IPS-NIHi7 (cell line): Measurements from ENCODE around the gene IL26.
"Not testable (repeated sequence)": the region's sequence is repeated elsewhere in the genome, so short reads cannot be mapped to it uniquely, and the experiment has no call there.

Experiments
- DNase-seq: peaks from one replicate; pipeline ENCODE4 v3.0.0; 2012; ENCODE audit warnings: mixed read lengths; ENCODE audit errors: extremely low spot score

The IL26 gene

GRCh38 chr12:68240079-68240478, 14.5 kb upstream of the IL26 start:
- no peak for DNase-seq

- no peak for DNase-seq
Observed at GRCh38 chr12:68239309-68239982, 13.8 kb upstream of the IL26 start.

GRCh38 chr12:68237619-68238018, 12.0 kb upstream of the IL26 start:
- DNase-seq = no peak

GRCh38 chr12:68237078-68237477, 11.5 kb upstream of the IL26 start:
- DNase-seq = no peak

GRCh38 chr12:68236421-68237059, 10.9 kb upstream of the IL26 start:
- no peak for DNase-seq

- DNase-seq = no peak
Observed at GRCh38 chr12:68235576-68235975, 10.0 kb upstream of the IL26 start.

- DNase-seq = no peak
Observed at GRCh38 chr12:68234140-68234539, 8.5 kb upstream of the IL26 start.

GRCh38 chr12:68233498-68233897, 7.9 kb upstream of the IL26 start:
- DNase-seq = no peak

GRCh38 chr12:68231691-68232090, 6.1 kb upstream of the IL26 start:
- no peak for DNase-seq

- no peak for DNase-seq
Observed at GRCh38 chr12:68231229-68231628, 5.6 kb upstream of the IL26 start.

- no peak for DNase-seq
Observed at GRCh38 chr12:68229956-68230355, 4.3 kb upstream of the IL26 start.

GRCh38 chr12:68227356-68227755, 1.7 kb upstream of the IL26 start:
- no peak for DNase-seq

- DNase-seq = no peak
Observed at GRCh38 chr12:68224613-68225285, 861 bp downstream of the IL26 start.

GRCh38 chr12:68223067-68223747, 2.4 kb downstream of the IL26 start:
- peak; percentile 86 for DNase-seq

- DNase-seq = no peak
Observed at GRCh38 chr12:68222326-68222725, 3.3 kb downstream of the IL26 start.

- no peak for DNase-seq
Observed at GRCh38 chr12:68221497-68221896, 4.1 kb downstream of the IL26 start.

- no peak for DNase-seq
Observed at GRCh38 chr12:68210875-68211274, 14.7 kb downstream of the IL26 start.

- not testable (repeated sequence) for DNase-seq
Observed at GRCh38 chr12:68209048-68209728, 16.4 kb downstream of the IL26 start.

GRCh38 chr12:68207276-68207675, 18.3 kb downstream of the IL26 start:
- no peak for DNase-seq

- no peak for DNase-seq
Observed at GRCh38 chr12:68206446-68206845, 19.2 kb downstream of the IL26 start.

GRCh38 chr12:68203460-68203875, 22.1 kb downstream of the IL26 start:
- DNase-seq = no peak

- DNase-seq = no peak
Observed at GRCh38 chr12:68200854-68201253, 24.8 kb downstream of the IL26 start.
